Loucy (cell line): ENCODE data around the gene ST8SIA3.

Source experiments
- CTCF ChIP-seq: fragments of 200-600 bp; sonication (generic); conservative IDR thresholded peaks from 2 replicates; pipeline ENCODE4 v1.5.1; 2014; ENCODE audit warnings: mild to moderate bottlenecking, antibody characterized with exemption, low read length
- EZH2phosphoT487 ChIP-seq: fragments of 200-600 bp; IDR thresholded peaks from 2 replicates; pipeline ENCODE4 v1.6.1; 2018; ENCODE audit warnings: antibody characterized with exemption, mild to moderate bottlenecking, moderate library complexity, borderline replicate concordance

GRCh38 chr18:57416542-57416941 lies 64.2 kb downstream of the ST8SIA3 start:
- no peak for TF ChIP-seq CTCF
- no peak for TF ChIP-seq EZH2phosphoT487
